Naive thymus-derived CD4-positive, alpha-beta T cell (primary cell): ENCODE measurements around the gene S100A9. TPM values are rescaled to one million over a fixed set of nuclear protein-coding genes. Genes with fewer than 3 reads are reported as not detected.
A peak's percentile ranks its signal among the peaks of the same experiment; 100 is the strongest.

Source experiments
- ATAC-seq: fragments of 150-1000 bp; cut with Tn5 transposase; 2 replicates; pipeline ENCODE4 v1.10.0; 2021; ENCODE audit warnings: mild to moderate bottlenecking, moderate library complexity
- CTCF ChIA-PET: fragments of 350-600 bp; sonication (Branson Sonifier 250); formaldehyde crosslinking; loops from one replicate; lab custom pipeline; 2021; ENCODE audit warnings: antibody characterized with exemption; lab: Charles Lee
- POLR2A ChIA-PET: fragments of 350-600 bp; sonication (Branson Sonifier 250); formaldehyde crosslinking; loops from one replicate; lab custom pipeline; 2021; ENCODE audit warnings: antibody characterized with exemption, inconsistent platforms; lab: Charles Lee
- DNase-seq, 9 donors: peaks; one replicate each; pipeline versions ENCODE4 v3.0.0 to v3.0.0-alpha.2; 2020 to 2022; ENCODE audit warnings: mixed read lengths in 1 of 9
- H3K27ac ChIP-seq: one replicate; pipeline ENCODE4 v1.7.0; 2013; ENCODE audit warnings: mild to moderate bottlenecking, low read depth, low read length, moderate library complexity
- H3K27me3 ChIP-seq, 2 donors: one replicate each; pipeline ENCODE4 v1.7.0; 2013; ENCODE audit warnings: low read length in 2 of 2, mild to moderate bottlenecking in 2 of 2, moderate library complexity in 2 of 2; ENCODE audit not compliant: control insufficient read depth in 2 of 2, insufficient read depth in 2 of 2
- H3K36me3 ChIP-seq, 3 experiments: 1 replicate in 2 of 3; 2 replicates in 1 of 3; pipeline ENCODE4 v1.7.0; 2013; ENCODE audit warnings: low read length in 3 of 3, mild to moderate bottlenecking in 3 of 3, moderate library complexity in 1 of 3; ENCODE audit not compliant: insufficient read depth in 3 of 3, control insufficient read depth in 2 of 3
- H3K4me1 ChIP-seq, 2 donors: one replicate each; pipeline ENCODE4 v1.7.0; 2013; ENCODE audit warnings: low read length in 2 of 2, mild to moderate bottlenecking in 2 of 2, moderate library complexity in 1 of 2; ENCODE audit not compliant: control insufficient read depth in 2 of 2, insufficient read depth in 2 of 2
- H3K4me3 ChIP-seq: 2 replicates; pipeline ENCODE4 v1.7.0; 2013; ENCODE audit warnings: mild to moderate bottlenecking, low read length
- H3K9me3 ChIP-seq, 3 experiments: 1 replicate in 2 of 3; 2 replicates in 1 of 3; pipeline ENCODE4 v1.7.0; 2013; ENCODE audit warnings: low read length in 3 of 3; ENCODE audit not compliant: control insufficient read depth in 2 of 3
- H3K27ac Mint-ChIP-seq, 9 donors: one replicate each; pipeline ENCODE4 v1.8.0; 2020 to 2022; ENCODE audit warnings: mixed read lengths in 9 of 9, mild to moderate bottlenecking in 8 of 9, moderate library complexity in 5 of 9, inconsistent platforms in 2 of 9
- H3K27me3 Mint-ChIP-seq, 5 donors: one replicate each; pipeline ENCODE4 v1.8.0; 2021 to 2022; ENCODE audit warnings: mixed read lengths in 5 of 5, mild to moderate bottlenecking in 1 of 5
- H3K36me3 Mint-ChIP-seq, 5 donors: one replicate each; pipeline ENCODE4 v1.8.0; 2020 to 2022; ENCODE audit warnings: mixed read lengths in 5 of 5, mild to moderate bottlenecking in 3 of 5, inconsistent platforms in 1 of 5
- H3K4me1 Mint-ChIP-seq, 7 donors: one replicate each; pipeline ENCODE4 v1.8.0; 2020 to 2022; ENCODE audit warnings: mixed read lengths in 7 of 7, mild to moderate bottlenecking in 3 of 7, inconsistent platforms in 1 of 7
- H3K4me3 Mint-ChIP-seq, 10 donors: one replicate each; pipeline ENCODE4 v1.8.0; 2020 to 2022; ENCODE audit warnings: mild to moderate bottlenecking in 10 of 10, mixed read lengths in 10 of 10, moderate library complexity in 6 of 10, inconsistent platforms in 2 of 10
- H3K9me3 Mint-ChIP-seq, 11 donors: one replicate each; pipeline ENCODE4 v1.8.0; 2020 to 2022; ENCODE audit warnings: mixed read lengths in 11 of 11, mild to moderate bottlenecking in 4 of 11, inconsistent platforms in 1 of 11, moderate library complexity in 1 of 11
- intact Hi-C, 2 donors: fragments of 100-400 bp; cut with micrococcal nuclease; formaldehyde crosslinking; loops; one replicate each; pipeline ENCODE4 v1.15.1; 2023
- polyA plus RNA-seq, 2 donors: library from polyadenylated mRNA; unstranded; fragments of 300-500 nt; fragmentation: Illumina TruSeq; gene quantifications; one replicate each; pipeline ENCODE4 v1.2.3, GENCODE V29; 2021
- total RNA-seq, 6 experiments: library from RNA in 5 of 6; stranded (reverse) in 5 of 6; gene quantifications; 1 replicate in 5 of 6; 2 replicates in 1 of 6; pipeline ENCODE4 v1.2.3 and lab custom pipeline; 2021 to 2026

The S100A9 gene
- total and polyA plus RNA-seq, 7 experiments from 2014 or later, result 8.3 to 2,269 (median 16.1) TPM; not detected in 1

DNA sequence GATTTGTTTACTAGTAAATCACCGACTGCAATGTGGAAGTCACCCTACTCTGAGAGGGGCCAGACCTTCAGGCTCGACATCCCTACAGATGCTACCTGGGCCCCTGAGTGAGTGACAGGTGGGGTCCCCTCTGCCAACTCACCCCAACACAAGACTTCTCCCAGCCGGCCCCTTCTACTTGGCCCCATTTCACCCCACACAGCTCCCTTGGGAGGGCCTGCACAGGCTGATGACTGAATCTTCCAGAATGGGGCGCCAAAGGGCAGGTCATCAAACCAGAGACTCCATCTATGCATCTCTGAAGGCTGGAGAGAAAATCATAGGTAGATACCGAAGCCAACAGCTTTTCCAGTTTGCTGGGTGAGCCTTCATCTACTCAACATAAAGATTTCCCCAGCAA lies 42.6 kb downstream of the S100A9 start:
- Mint-ChIP-seq H3K27me3 (peaks cover 0 to 16% (median 7%) of the 10 kb centered on the region in 5 donors), H3K36me3 (no peaks in the 10 kb centered on the region), H3K4me3 (no peak overlapping the region), H3K27ac (no peak overlapping the region), H3K9me3 (no peaks in the 10 kb centered on the region), H3K4me1 (peaks cover 0 to 5% (median 0%) of the 10 kb centered on the region in 7 donors)
- H3K27ac ChIP-seq, result no peak overlapping the region
- ChIA-PET CTCF (interaction anchor here (1.0 kb wide), 1 partner anchor 48 kb away, joined by 3 read pairs; no protein-coding TSS in a partner anchor), POLR2A (no interaction called here)
- H3K4me1 ChIP-seq, result no peaks in the 10 kb centered on the region
- no peaks in the 10 kb centered on the region for H3K27me3 ChIP-seq
- no peaks in the 10 kb centered on the region for H3K9me3 ChIP-seq
- DNase-seq, result no peak
- no peak for ATAC-seq
- H3K4me3 ChIP-seq, result no peak overlapping the region
- intact Hi-C loops, result loop anchor here in 1 of 2 donors (2.0 kb wide), 1 partner anchor 95 kb away; no protein-coding TSS in a partner anchor
- no peaks in the 10 kb centered on the region for H3K36me3 ChIP-seq

DNA sequence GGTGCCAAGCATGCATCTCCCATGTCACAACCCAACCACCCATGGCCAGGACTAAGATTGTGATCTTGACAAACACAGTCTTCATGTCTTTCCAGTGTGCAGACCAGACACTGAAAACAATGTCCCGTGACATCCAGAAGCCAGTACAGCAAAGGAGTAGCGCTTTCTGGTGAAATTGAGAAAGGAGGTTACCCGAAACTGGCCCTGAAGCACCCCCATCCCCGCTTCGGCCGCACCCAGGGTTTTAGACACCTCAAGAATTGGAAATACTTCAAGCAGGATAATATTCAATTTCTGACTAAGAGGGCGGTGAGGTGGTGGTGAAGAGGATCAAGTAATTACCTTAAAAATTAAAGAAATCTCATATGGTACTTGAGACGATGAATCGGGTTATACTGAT lies 43.8 kb downstream of the S100A9 start:
- H3K4me1 Mint-ChIP-seq, result peaks cover 0 to 7% (median 5%) of the 10 kb centered on the region in 7 donors
- no peaks in the 10 kb centered on the region for H3K9me3 Mint-ChIP-seq
- peaks cover 0 to 11% (median 6%) of the 10 kb centered on the region in 5 donors for H3K27me3 Mint-ChIP-seq
- H3K4me1 ChIP-seq, result no peaks in the 10 kb centered on the region
- no peaks in the 10 kb centered on the region for H3K27me3 ChIP-seq
- intact Hi-C loops, result loop anchor here in 1 of 2 donors (2.0 kb wide), 1 partner anchor 93 kb away; no protein-coding TSS in a partner anchor
- H3K9me3 ChIP-seq, result no peaks in the 10 kb centered on the region
- DNase-seq (no peak), ATAC-seq (no peak)
- no peak overlapping the region for H3K27ac ChIP-seq
- CTCF ChIA-PET, result no interaction called here
- no peak overlapping the region for H3K27ac Mint-ChIP-seq
- H3K36me3 ChIP-seq, result no peaks in the 10 kb centered on the region
- POLR2A ChIA-PET, result no interaction called here
- H3K4me3 ChIP-seq, result no peak overlapping the region
- no peak overlapping the region for H3K4me3 Mint-ChIP-seq
- H3K36me3 Mint-ChIP-seq, result no peaks in the 10 kb centered on the region

DNA sequence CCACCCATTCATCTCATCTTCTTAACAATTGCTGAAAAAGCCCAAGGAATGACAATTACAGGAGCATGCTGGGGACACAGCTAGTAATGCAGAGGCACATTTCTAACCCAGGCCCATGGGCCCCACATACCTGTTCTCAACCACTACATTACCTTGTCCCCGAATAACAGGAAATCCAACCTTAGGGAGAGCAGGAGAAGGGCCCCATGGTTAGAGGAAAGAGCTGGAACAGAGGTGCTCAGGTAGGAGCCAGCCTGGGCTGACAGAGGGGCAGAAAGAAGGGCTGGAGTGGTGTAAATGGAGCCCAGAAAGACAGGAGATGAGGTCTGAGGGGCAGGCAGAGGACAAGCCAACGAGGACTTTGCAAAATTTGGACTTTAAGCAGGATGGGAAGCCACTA lies 44.6 kb downstream of the S100A9 start:
- intact Hi-C loops, result no loop called here
- Histone ChIP-seq H3K36me3 (no peaks in the 10 kb centered on the region), H3K27me3 (no peaks in the 10 kb centered on the region), H3K4me3 (no peak overlapping the region), H3K9me3 (no peaks in the 10 kb centered on the region), H3K27ac (no peak overlapping the region), H3K4me1 (no peaks in the 10 kb centered on the region)
- no peak overlapping the region for H3K27ac Mint-ChIP-seq
- CTCF ChIA-PET, result interaction anchor here (1.8 kb wide), 1 partner anchor 92 kb away, joined by 4 read pairs; no protein-coding TSS in a partner anchor
- DNase-seq (no peak), ATAC-seq (no peak)
- no peaks in the 10 kb centered on the region for H3K36me3 Mint-ChIP-seq
- H3K27me3 Mint-ChIP-seq, result peaks cover 0 to 13% (median 8%) of the 10 kb centered on the region in 5 donors
- H3K9me3 Mint-ChIP-seq, result no peaks in the 10 kb centered on the region
- POLR2A ChIA-PET, result no interaction called here
- H3K4me1 Mint-ChIP-seq, result peaks cover 0 to 14% (median 11%) of the 10 kb centered on the region in 7 donors
- H3K4me3 Mint-ChIP-seq, result no peak overlapping the region

DNA sequence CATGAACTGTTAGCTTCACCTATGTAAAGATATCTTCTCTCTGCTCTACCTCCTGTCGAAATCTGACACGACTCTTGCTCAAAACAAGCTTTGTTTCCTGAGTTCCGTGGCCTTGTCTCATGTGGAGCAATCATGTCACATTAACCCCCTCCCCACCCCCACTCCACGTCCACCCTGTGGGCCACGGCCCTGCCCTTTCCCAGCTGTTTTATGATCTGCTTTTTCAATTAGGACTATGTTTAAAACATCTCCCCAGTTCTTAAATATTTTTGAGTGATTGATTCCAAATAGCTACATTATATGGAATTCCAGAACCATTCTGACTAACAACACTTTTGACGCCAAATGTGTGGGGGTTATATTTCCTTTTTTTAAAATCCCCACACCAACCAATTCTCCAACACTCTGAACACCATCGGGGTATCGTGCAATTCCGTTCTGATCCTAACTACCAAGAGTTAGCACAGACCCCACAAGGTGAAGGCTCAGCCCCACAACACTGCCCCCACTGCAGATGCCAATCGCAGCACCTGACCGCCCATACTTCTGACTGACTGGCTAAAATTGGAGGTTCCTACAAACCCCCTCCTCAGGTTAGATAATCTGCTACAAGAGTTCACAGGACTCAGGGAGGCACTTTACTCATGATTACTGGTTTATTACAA lies 45.9 kb downstream of the S100A9 start:
- no peak overlapping the region for H3K4me3 Mint-ChIP-seq
- Histone ChIP-seq H3K4me3 (no peak overlapping the region), H3K36me3 (no peaks in the 10 kb centered on the region), H3K4me1 (no peaks in the 10 kb centered on the region), H3K9me3 (no peaks in the 10 kb centered on the region), H3K27ac (no peak overlapping the region), H3K27me3 (no peaks in the 10 kb centered on the region)
- H3K27ac Mint-ChIP-seq, result no peak overlapping the region
- ATAC-seq (no peak), DNase-seq (no peak)
- CTCF ChIA-PET, result interaction anchor here (1.8 kb wide), 1 partner anchor 91 kb away, joined by 4 read pairs; no protein-coding TSS in a partner anchor
- intact Hi-C loops, result loop anchor here (1.0 to 2.0 kb wide), 2 partner anchors 51 kb away; no protein-coding TSS in a partner anchor
- peaks cover 0 to 3% (median 0%) of the 10 kb centered on the region in 5 donors for H3K36me3 Mint-ChIP-seq
- peaks cover 0 to 25% (median 13%) of the 10 kb centered on the region in 7 donors for H3K4me1 Mint-ChIP-seq
- peaks cover 5 to 18% (median 17%) of the 10 kb centered on the region in 5 donors for H3K27me3 Mint-ChIP-seq
- peaks cover 0 to 6% (median 3%) of the 10 kb centered on the region in 11 donors for H3K9me3 Mint-ChIP-seq
- POLR2A ChIA-PET, result no interaction called here

DNA sequence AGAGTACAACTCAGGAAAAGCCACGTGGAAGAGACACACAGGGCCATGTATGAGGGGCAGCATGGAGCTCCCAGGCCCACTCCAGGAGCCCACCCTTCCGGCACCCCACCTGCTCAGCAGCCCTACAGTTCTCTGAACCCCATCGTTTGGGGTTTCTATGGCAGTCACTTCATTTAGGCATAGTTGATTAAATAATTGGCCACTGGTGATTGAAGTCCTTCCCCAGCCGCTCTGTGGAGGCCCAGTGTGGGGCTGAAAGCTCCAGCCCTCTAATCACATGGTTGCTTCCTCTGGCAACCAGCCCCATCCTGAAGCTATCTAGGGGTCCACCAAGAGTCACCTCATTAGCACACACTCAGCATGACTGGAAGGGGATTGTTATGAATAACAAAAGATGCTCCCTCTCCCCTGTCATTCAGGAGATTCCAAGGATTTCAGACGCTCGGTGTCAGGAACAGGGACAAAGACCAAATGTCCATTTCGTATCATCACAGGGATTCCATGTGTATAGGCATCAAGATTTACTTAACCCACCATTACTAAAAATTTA lies 46.5 kb downstream of the S100A9 start:
- peaks cover 0 to 3% (median 0%) of the 10 kb centered on the region in 5 donors for H3K36me3 Mint-ChIP-seq
- Histone ChIP-seq H3K4me1 (no peaks in the 10 kb centered on the region), H3K36me3 (no peaks in the 10 kb centered on the region), H3K27ac (no peak overlapping the region), H3K27me3 (no peaks in the 10 kb centered on the region), H3K4me3 (no peak overlapping the region), H3K9me3 (no peaks in the 10 kb centered on the region)
- ChIA-PET POLR2A (no interaction called here), CTCF (no interaction called here)
- peaks cover 0 to 25% (median 13%) of the 10 kb centered on the region in 7 donors for H3K4me1 Mint-ChIP-seq
- no peak overlapping the region for H3K27ac Mint-ChIP-seq
- ATAC-seq (no peak), DNase-seq (no peak)
- H3K27me3 Mint-ChIP-seq, result peaks cover 9 to 24% (median 17%) of the 10 kb centered on the region in 5 donors
- H3K9me3 Mint-ChIP-seq, result peaks cover 0 to 10% (median 3%) of the 10 kb centered on the region in 11 donors
- intact Hi-C loops, result loop anchor here (1.0 to 2.0 kb wide), 2 partner anchors 51 to 52 kb away; no protein-coding TSS in a partner anchor
- no peak overlapping the region for H3K4me3 Mint-ChIP-seq

DNA sequence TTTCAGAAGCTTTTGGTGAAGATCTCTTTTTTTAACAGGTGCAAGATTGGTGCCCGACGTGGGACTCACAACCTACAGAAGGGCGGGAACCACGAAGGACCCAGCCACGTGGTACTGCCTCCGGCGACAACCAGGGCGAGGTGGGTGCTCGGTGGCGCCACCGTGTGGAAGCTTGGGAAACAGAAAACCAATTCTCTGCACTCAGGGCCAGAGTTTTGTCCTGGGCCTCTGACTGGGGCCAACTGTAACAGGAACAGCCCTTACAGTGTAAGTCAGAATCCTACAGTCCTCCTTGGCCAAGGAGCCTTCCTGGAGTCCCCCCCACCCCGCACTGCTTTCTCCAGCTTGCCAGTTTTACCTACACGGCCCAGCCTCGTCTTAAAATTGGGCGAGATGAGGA lies 47.1 kb downstream of the S100A9 start:
- Histone ChIP-seq H3K36me3 (no peaks in the 10 kb centered on the region), H3K27me3 (no peaks in the 10 kb centered on the region), H3K9me3 (no peaks in the 10 kb centered on the region), H3K4me3 (no peak overlapping the region), H3K4me1 (no peaks in the 10 kb centered on the region), H3K27ac (no peak overlapping the region)
- H3K27me3 Mint-ChIP-seq, result peaks cover 14 to 30% (median 20%) of the 10 kb centered on the region in 5 donors
- H3K36me3 Mint-ChIP-seq, result peaks cover 0 to 3% (median 0%) of the 10 kb centered on the region in 5 donors
- intact Hi-C loops, result loop anchor here (1.0 to 2.0 kb wide), 2 partner anchors 52 kb away; no protein-coding TSS in a partner anchor
- H3K4me3 Mint-ChIP-seq, result no peak overlapping the region
- ChIA-PET POLR2A (no interaction called here), CTCF (no interaction called here)
- DNase-seq, result peak; percentile 12 to 61 (median 40)
- H3K27ac Mint-ChIP-seq, result no peak overlapping the region
- peaks cover 0 to 14% (median 6%) of the 10 kb centered on the region in 11 donors for H3K9me3 Mint-ChIP-seq
- ATAC-seq, result peak; percentile 88
- H3K4me1 Mint-ChIP-seq, result peaks cover 0 to 25% (median 13%) of the 10 kb centered on the region in 7 donors
